ENCODE measurements around the gene RAPGEF5.

The RAPGEF5 gene

GRCh38 chr7:22129819-22130580 lies 227.0 kb downstream of the RAPGEF5 start:
- no peak overlapping the region for H3K4me3 ChIP-seq (ENCODE audit: control insufficient read depth, low read depth, low read length)
- no peak for DNase-seq (ENCODE audit: low read depth)
- no peak for TF ChIP-seq CTCF (conservative IDR thresholded peaks at IDR 0.05; ENCODE audit: control insufficient read depth, insufficient read depth, low read depth, low read length)

GRCh38 chr7:22129166-22129565 lies 227.8 kb downstream of the RAPGEF5 start:
- no peak overlapping the region for H3K4me3 ChIP-seq (ENCODE audit: control insufficient read depth, low read depth, low read length)
- DNase-seq (ENCODE audit: low read depth) = no peak
- no peak for TF ChIP-seq CTCF (conservative IDR thresholded peaks at IDR 0.05; ENCODE audit: control insufficient read depth, insufficient read depth, low read depth, low read length)

- TF ChIP-seq CTCF (conservative IDR thresholded peaks at IDR 0.05; ENCODE audit: control insufficient read depth, insufficient read depth, low read depth, low read length) = no peak
- DNase-seq (ENCODE audit: low read depth) = no peak
- no peak overlapping the region for H3K4me3 ChIP-seq (ENCODE audit: control insufficient read depth, low read depth, low read length)
These were observed 228.4 kb downstream of the RAPGEF5 start for GRCh38 chr7:22128528-22128920.

- H3K4me3 ChIP-seq (ENCODE audit: control insufficient read depth, low read depth, low read length) = no peak overlapping the region
- no peak for DNase-seq (ENCODE audit: low read depth)
- no peak for TF ChIP-seq CTCF (conservative IDR thresholded peaks at IDR 0.05; ENCODE audit: control insufficient read depth, insufficient read depth, low read depth, low read length)
These were observed 229.0 kb downstream of the RAPGEF5 start for GRCh38 chr7:22127835-22128527.

- TF ChIP-seq CTCF (conservative IDR thresholded peaks at IDR 0.05; ENCODE audit: control insufficient read depth, insufficient read depth, low read depth, low read length) = no peak
- H3K4me3 ChIP-seq (ENCODE audit: control insufficient read depth, low read depth, low read length) = no peak overlapping the region
- no peak for DNase-seq (ENCODE audit: low read depth)
These were observed 231.5 kb downstream of the RAPGEF5 start for GRCh38 chr7:22125436-22125835.

GRCh38 chr7:22124941-22125340 lies 232.0 kb downstream of the RAPGEF5 start:
- H3K4me3 ChIP-seq (ENCODE audit: control insufficient read depth, low read depth, low read length) = no peak overlapping the region
- no peak for TF ChIP-seq CTCF (conservative IDR thresholded peaks at IDR 0.05; ENCODE audit: control insufficient read depth, insufficient read depth, low read depth, low read length)
- DNase-seq (ENCODE audit: low read depth) = no peak
